Neural cell (in vitro differentiated cells): ENCODE measurements around the gene JAG2. TPM values are rescaled to one million over a fixed set of nuclear protein-coding genes. Genes with fewer than 3 reads are reported as not detected.

Source experiments
- H2AFZ ChIP-seq: fragments of 200-600, 300-800 bp; sonication (generic), shearing (Covaris generic); 2 replicates; pipeline ENCODE4 v1.6.0; 2014; ENCODE audit warnings: low read depth, mild to moderate bottlenecking, antibody characterized with exemption, low read length, moderate library complexity
- H3F3A ChIP-seq: fragments of 200-600 bp; shearing (Covaris generic); 2 replicates; pipeline ENCODE4 v1.6.1; 2016; ENCODE audit warnings: mild to moderate bottlenecking, moderate library complexity, mixed read lengths, antibody characterized with exemption, low read length; ENCODE audit not compliant: insufficient read depth, poor library complexity, severe bottlenecking
- H3K27ac ChIP-seq: fragments of 200-600, 300-800 bp; sonication (generic), shearing (Covaris generic); 2 replicates; pipeline ENCODE4 v1.5.1; 2014; ENCODE audit warnings: mild to moderate bottlenecking, low read length, moderate library complexity
- H3K27me3 ChIP-seq: fragments of 300-800, 200-600 bp; sonication (generic), shearing (Covaris generic); 2 replicates; pipeline ENCODE4 v1.6.0; 2014; ENCODE audit warnings: mild to moderate bottlenecking, low read depth, low read length, moderate library complexity; ENCODE audit not compliant: insufficient read depth
- H3K36me3 ChIP-seq: fragments of 300-800, 200-600 bp; sonication (generic), shearing (Covaris generic); 2 replicates; pipeline ENCODE4 v1.5.1; 2014; ENCODE audit warnings: mild to moderate bottlenecking, antibody characterized with exemption, low read length, moderate library complexity; ENCODE audit not compliant: insufficient read depth
- H3K4me2 ChIP-seq: fragments of 300-800, 200-600 bp; sonication (generic), shearing (Covaris generic); 2 replicates; pipeline ENCODE4 v1.6.0; 2014; ENCODE audit warnings: mild to moderate bottlenecking, low read length
- H3K4me3 ChIP-seq: fragments of 300-800, 200-600 bp; sonication (generic), shearing (Covaris generic); 2 replicates; pipeline ENCODE4 v1.5.1; 2014; ENCODE audit warnings: mild to moderate bottlenecking, low read length, moderate library complexity
- H3K79me2 ChIP-seq: fragments of 200-600 bp; shearing (Covaris generic); replicated peaks from 2 replicates; pipeline ENCODE4 v1.6.0; 2014; ENCODE audit warnings: mild to moderate bottlenecking, low read length, moderate library complexity; ENCODE audit not compliant: insufficient read depth
- H3K9ac ChIP-seq: fragments of 300-800, 200-600 bp; sonication (generic), shearing (Covaris generic); 2 replicates; pipeline ENCODE4 v1.6.1; 2016; ENCODE audit warnings: mild to moderate bottlenecking, low read length, mixed read lengths
- H3K9me2 ChIP-seq: fragments of 200-600 bp; shearing (Covaris generic); 2 replicates; pipeline ENCODE4 v1.6.1; 2016; ENCODE audit warnings: mild to moderate bottlenecking, low read length, mixed read lengths; ENCODE audit not compliant: insufficient read depth
- H3K9me3 ChIP-seq: fragments of 200-600, 300-800 bp; sonication (generic), shearing (Covaris generic); 2 replicates; pipeline ENCODE4 v1.6.1; 2016; ENCODE audit warnings: mild to moderate bottlenecking, mixed run types, low read length, moderate library complexity, mixed read lengths
- H4K20me1 ChIP-seq: fragments of 200-600 bp; shearing (Covaris generic); 2 replicates; pipeline ENCODE4 v1.6.1; 2016; ENCODE audit warnings: mild to moderate bottlenecking, mixed run types; ENCODE audit not compliant: insufficient read depth
- CTCF ChIP-seq: fragments of 450-650 bp; IDR thresholded peaks from 2 replicates; pipeline ENCODE4 v1.5.1; 2014; ENCODE audit warnings: antibody characterized with exemption, mild to moderate bottlenecking, moderate library complexity; ENCODE audit not compliant: poor library complexity, severe bottlenecking
- EP300 ChIP-seq: fragments of 450-650 bp; conservative IDR thresholded peaks from 2 replicates; pipeline ENCODE4 v1.6.1; 2014; ENCODE audit warnings: antibody characterized with exemption, mild to moderate bottlenecking, moderate library complexity; ENCODE audit not compliant: poor library complexity, severe bottlenecking
- EZH2 ChIP-seq: fragments of 200-600, 300-800 bp; shearing (Covaris generic), sonication (generic); IDR thresholded peaks from 2 replicates; pipeline ENCODE4 v1.6.1; 2014; ENCODE audit warnings: antibody characterized with exemption, low read length, borderline replicate concordance, mild to moderate bottlenecking; ENCODE audit not compliant: insufficient read depth, poor library complexity, severe bottlenecking
- MXI1 ChIP-seq: fragments of 450-650 bp; conservative IDR thresholded peaks from 2 replicates; pipeline ENCODE4 v1.6.1; 2014; ENCODE audit warnings: antibody characterized with exemption, mild to moderate bottlenecking; ENCODE audit not compliant: poor library complexity, severe bottlenecking
- POLR2AphosphoS5 ChIP-seq: IDR thresholded peaks from 2 replicates; pipeline ENCODE4 v1.6.1; 2012
- RAD21 ChIP-seq: fragments of 450-650 bp; conservative IDR thresholded peaks from 2 replicates; pipeline ENCODE4 v1.6.1; 2014; ENCODE audit warnings: antibody characterized with exemption, mild to moderate bottlenecking, moderate library complexity
- SMC3 ChIP-seq: fragments of 450-650 bp; conservative IDR thresholded peaks from 2 replicates; pipeline ENCODE4 v1.6.1; 2014; ENCODE audit warnings: antibody characterized with exemption, mild to moderate bottlenecking, moderate library complexity; ENCODE audit not compliant: poor library complexity
- TAF1 ChIP-seq: IDR thresholded peaks from 2 replicates; pipeline ENCODE4 v1.6.1; 2012; ENCODE audit warnings: low read depth
- polyA plus RNA-seq: library from polyadenylated mRNA; depleted of rRNA; stranded (reverse); fragments of >200 nt; gene quantifications from 2 replicates; pipeline ENCODE4 v1.2.3, GENCODE V29; 2014
- TF ChIP-seq, protein P1 (sequence below): IDR thresholded peaks from 2 replicates; pipeline ENCODE4 v1.6.1; 2012; ENCODE audit warnings: borderline replicate concordance

The JAG2 gene
- polyA plus RNA-seq, 1 donor from 2014 or later: 20.3 TPM

DNA sequence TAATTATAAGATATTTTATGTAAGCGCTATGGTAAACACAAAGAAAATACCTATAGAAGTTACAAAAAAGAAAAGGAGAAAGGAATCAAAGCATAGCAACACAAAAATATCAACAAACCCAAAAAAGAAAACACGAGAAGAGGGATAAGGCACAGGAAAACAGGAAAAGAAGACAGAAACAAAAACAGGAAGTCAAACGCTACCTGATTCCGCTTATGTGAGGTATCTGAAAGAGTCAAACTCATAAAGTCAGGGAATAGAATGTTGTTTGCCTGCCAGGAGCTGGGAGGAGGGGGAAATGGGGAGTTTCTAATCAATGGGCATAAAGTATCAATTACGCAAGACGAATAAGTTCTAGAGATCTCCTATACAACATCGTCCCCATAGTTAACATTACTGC is 63.4 kb downstream of the JAG2 start:
- H3K79me2 ChIP-seq: no peaks in the 10 kb centered on the region
- H3K4me3 ChIP-seq: no peak overlapping the region
- no peaks in the 10 kb centered on the region for H4K20me1 ChIP-seq
- H3K9ac ChIP-seq: no peak overlapping the region
- H2AFZ ChIP-seq: no peak overlapping the region
- no peaks in the 10 kb centered on the region for H3K36me3 ChIP-seq
- no peaks in the 10 kb centered on the region for H3F3A ChIP-seq
- H3K9me3 ChIP-seq: peaks cover 4% of the 10 kb centered on the region
- H3K27me3 ChIP-seq: no peaks in the 10 kb centered on the region
- no peak overlapping the region for H3K4me2 ChIP-seq
- no peak for TF ChIP-seq EP300
- no peak for TF ChIP-seq SMC3
- TF ChIP-seq, protein P1, sequence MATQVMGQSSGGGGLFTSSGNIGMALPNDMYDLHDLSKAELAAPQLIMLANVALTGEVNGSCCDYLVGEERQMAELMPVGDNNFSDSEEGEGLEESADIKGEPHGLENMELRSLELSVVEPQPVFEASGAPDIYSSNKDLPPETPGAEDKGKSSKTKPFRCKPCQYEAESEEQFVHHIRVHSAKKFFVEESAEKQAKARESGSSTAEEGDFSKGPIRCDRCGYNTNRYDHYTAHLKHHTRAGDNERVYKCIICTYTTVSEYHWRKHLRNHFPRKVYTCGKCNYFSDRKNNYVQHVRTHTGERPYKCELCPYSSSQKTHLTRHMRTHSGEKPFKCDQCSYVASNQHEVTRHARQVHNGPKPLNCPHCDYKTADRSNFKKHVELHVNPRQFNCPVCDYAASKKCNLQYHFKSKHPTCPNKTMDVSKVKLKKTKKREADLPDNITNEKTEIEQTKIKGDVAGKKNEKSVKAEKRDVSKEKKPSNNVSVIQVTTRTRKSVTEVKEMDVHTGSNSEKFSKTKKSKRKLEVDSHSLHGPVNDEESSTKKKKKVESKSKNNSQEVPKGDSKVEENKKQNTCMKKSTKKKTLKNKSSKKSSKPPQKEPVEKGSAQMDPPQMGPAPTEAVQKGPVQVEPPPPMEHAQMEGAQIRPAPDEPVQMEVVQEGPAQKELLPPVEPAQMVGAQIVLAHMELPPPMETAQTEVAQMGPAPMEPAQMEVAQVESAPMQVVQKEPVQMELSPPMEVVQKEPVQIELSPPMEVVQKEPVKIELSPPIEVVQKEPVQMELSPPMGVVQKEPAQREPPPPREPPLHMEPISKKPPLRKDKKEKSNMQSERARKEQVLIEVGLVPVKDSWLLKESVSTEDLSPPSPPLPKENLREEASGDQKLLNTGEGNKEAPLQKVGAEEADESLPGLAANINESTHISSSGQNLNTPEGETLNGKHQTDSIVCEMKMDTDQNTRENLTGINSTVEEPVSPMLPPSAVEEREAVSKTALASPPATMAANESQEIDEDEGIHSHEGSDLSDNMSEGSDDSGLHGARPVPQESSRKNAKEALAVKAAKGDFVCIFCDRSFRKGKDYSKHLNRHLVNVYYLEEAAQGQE: no peak
- no peak for TF ChIP-seq MXI1
- no peak for TF ChIP-seq CTCF
- no peak overlapping the region for H3K27ac ChIP-seq
- H3K9me2 ChIP-seq: no peaks in the 10 kb centered on the region

GRCh38 chr14:105102893-105103292 is 65.7 kb downstream of the JAG2 start:
- Histone ChIP-seq H3K36me3 (no peaks in the 10 kb centered on the region), H3K4me2 (no peak overlapping the region), H3K27me3 (no peaks in the 10 kb centered on the region), H3K9me3 (peaks cover 7% of the 10 kb centered on the region), H3F3A (no peaks in the 10 kb centered on the region), H2AFZ (no peak overlapping the region), H4K20me1 (no peaks in the 10 kb centered on the region), H3K9ac (no peak overlapping the region), H3K4me3 (no peak overlapping the region), H3K27ac (no peak overlapping the region), H3K9me2 (no peaks in the 10 kb centered on the region), H3K79me2 (no peaks in the 10 kb centered on the region)
- no peak for TF ChIP-seq SMC3
- TF ChIP-seq, protein P1: no peak
- TF ChIP-seq EZH2: no peak
- TF ChIP-seq TAF1: no peak
- TF ChIP-seq RAD21: no peak
- TF ChIP-seq CTCF: no peak
- TF ChIP-seq MXI1: no peak
- no peak for TF ChIP-seq EP300
- no peak for TF ChIP-seq POLR2AphosphoS5
